ACC112 (cell line): Measurements from ENCODE around the gene PPM1B.
"Not testable (repeated sequence)": the region's sequence is repeated elsewhere in the genome, so short reads cannot be mapped to it uniquely, and the experiment has no call there.

Source experiments
- H2AFZ ChIP-seq: fragments of 200-600 bp; sonication (generic); one replicate; pipeline ENCODE4 v1.6.0; 2017; ENCODE audit warnings: antibody characterized with exemption, low read length; ENCODE audit not compliant: unreplicated experiment
- H3K27ac ChIP-seq: fragments of 200-600 bp; sonication (generic); 2 replicates; pipeline ENCODE4 v1.5.1; 2014; ENCODE audit warnings: low read depth, mild to moderate bottlenecking, antibody characterized with exemption, low read length, moderate library complexity
- H3K27me3 ChIP-seq: fragments of 200-600 bp; sonication (generic); 2 replicates; pipeline ENCODE4 v1.6.1; 2014; ENCODE audit warnings: mild to moderate bottlenecking, antibody characterized with exemption, low read length, moderate library complexity, mixed read lengths; ENCODE audit not compliant: insufficient read depth
- H3K36me3 ChIP-seq: fragments of 200-600 bp; sonication (generic); 2 replicates; pipeline ENCODE4 v1.6.1; 2016; ENCODE audit warnings: mild to moderate bottlenecking, antibody characterized with exemption, low read length, moderate library complexity, mixed read lengths; ENCODE audit not compliant: insufficient read depth
- H3K4me1 ChIP-seq: fragments of 200-600 bp; sonication (generic); one replicate; pipeline ENCODE4 v1.6.1; 2016; ENCODE audit warnings: low read length, mixed read lengths; ENCODE audit not compliant: insufficient read depth, unreplicated experiment, control insufficient read depth
- H3K4me3 ChIP-seq: fragments of 200-600 bp; sonication (generic); 2 replicates; pipeline ENCODE4 v1.5.1; 2014; ENCODE audit warnings: mild to moderate bottlenecking, low read depth, low read length
- H3K79me2 ChIP-seq: fragments of 200-600 bp; sonication (generic); one replicate; pipeline ENCODE4 v1.6.0; 2016; ENCODE audit warnings: low read length; ENCODE audit not compliant: control insufficient read depth, unreplicated experiment, insufficient read depth

PPM1B gene

GRCh38 chr2:44155666-44156446, 12.8 kb upstream of the PPM1B start:
- no peaks in the 10 kb centered on the region for H3K4me1 ChIP-seq
- H2AFZ ChIP-seq, result no peak overlapping the region
- H3K4me3 ChIP-seq, result no peak overlapping the region
- H3K79me2 ChIP-seq, result no peaks in the 10 kb centered on the region
- H3K36me3 ChIP-seq, result no peaks in the 10 kb centered on the region
- no peaks in the 10 kb centered on the region for H3K27me3 ChIP-seq
- H3K27ac ChIP-seq, result no peak overlapping the region

- Histone ChIP-seq H3K27me3 (no peaks in the 10 kb centered on the region), H2AFZ (no peak overlapping the region), H3K36me3 (no peaks in the 10 kb centered on the region), H3K4me1 (peaks cover 4% of the 10 kb centered on the region), H3K27ac (no peak overlapping the region), H3K4me3 (no peak overlapping the region), H3K79me2 (no peaks in the 10 kb centered on the region)
Observed at GRCh38 chr2:44163777-44164176, 4.9 kb upstream of the PPM1B start.

- Histone ChIP-seq H2AFZ (no peak overlapping the region), H3K27ac (no peak overlapping the region), H3K4me3 (no peak overlapping the region), H3K27me3 (no peaks in the 10 kb centered on the region), H3K4me1 (peaks cover 4% of the 10 kb centered on the region), H3K36me3 (no peaks in the 10 kb centered on the region), H3K79me2 (peaks cover 7% of the 10 kb centered on the region)
Observed at GRCh38 chr2:44164617-44165016, 4.1 kb upstream of the PPM1B start.

DNA sequence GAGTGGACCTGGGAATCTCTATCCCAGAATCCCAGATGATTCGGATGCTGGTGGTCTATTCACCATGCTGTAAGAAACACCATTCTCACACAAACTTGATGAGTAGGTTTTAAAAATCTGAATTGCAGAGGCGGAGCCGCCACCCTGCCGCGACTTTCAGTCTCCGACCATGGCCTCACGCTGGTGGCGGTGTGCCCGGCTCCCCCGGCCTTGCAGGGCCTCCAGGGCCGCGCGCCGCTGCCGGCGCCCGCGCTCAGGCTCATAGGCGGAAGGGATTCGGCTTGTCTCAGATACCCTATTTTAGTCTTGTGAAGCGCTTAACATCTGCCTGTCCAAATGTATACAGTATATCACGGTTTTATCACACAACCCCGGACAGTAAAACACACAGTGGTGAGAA, 2.6 kb upstream of the PPM1B start:
- Histone ChIP-seq H3K4me3 (no peak overlapping the region), H3K79me2 (peaks cover 22% of the 10 kb centered on the region), H3K27me3 (no peaks in the 10 kb centered on the region), H3K36me3 (no peaks in the 10 kb centered on the region), H2AFZ (no peak overlapping the region), H3K27ac (no peak overlapping the region), H3K4me1 (peaks cover 4% of the 10 kb centered on the region)

GRCh38 chr2:44167311-44167907, 1.3 kb upstream of the PPM1B start:
- H3K27me3 ChIP-seq, result no peaks in the 10 kb centered on the region
- H3K27ac ChIP-seq, result peak overlapping the region; percentile 90
- peak overlapping the region; percentile 80 for H3K4me3 ChIP-seq
- H3K36me3 ChIP-seq, result no peaks in the 10 kb centered on the region
- peaks cover 16% of the 10 kb centered on the region for H3K4me1 ChIP-seq
- H2AFZ ChIP-seq, result peak overlapping the region; percentile 73
- H3K79me2 ChIP-seq, result peaks cover 35% of the 10 kb centered on the region

DNA sequence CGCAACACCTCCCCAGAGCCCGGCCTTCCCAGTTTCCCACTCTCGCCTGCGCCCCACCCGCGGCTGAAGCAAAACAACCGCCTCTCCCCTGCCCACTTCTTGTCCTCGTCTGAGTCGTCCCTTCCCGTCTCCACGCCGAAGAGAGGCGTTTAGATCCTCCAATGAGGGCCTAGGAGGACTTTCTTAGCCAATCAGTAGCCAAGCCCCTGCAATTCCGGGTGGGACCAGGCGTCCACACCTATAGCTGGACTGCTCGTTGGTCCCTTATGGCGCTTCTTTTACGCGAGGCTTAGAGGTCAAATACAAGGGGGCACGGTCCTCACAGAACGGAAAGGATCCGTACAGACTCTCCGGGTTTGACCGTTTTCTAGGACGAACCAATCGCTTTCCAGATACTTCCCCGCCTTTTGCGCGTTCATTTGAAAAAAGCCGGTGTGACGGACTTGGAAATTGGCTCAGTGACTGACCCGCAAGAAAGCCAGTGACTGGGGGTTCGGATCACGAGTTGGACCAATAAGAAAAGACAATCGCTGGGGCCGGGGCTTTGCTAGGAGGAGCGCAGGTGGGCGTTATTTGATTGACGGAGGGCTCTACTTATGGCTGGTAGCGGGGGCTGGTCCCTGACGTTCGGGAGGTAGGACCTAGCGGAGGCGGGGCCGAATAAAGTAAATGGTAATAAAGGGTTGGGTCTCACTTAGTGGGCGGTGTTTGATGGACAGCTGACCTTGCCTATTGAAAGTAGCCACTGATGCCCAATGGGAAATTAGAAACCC, 581 bp upstream of the PPM1B start:
- Histone ChIP-seq H3K27me3 (no peaks in the 10 kb centered on the region), H3K36me3 (no peaks in the 10 kb centered on the region), H3K27ac (peak overlapping the region; percentile 90), H3K79me2 (peaks cover 42% of the 10 kb centered on the region), H3K4me3 (peak overlapping the region; percentile 80), H2AFZ (peak overlapping the region; percentile 73), H3K4me1 (peaks cover 18% of the 10 kb centered on the region)

GRCh38 chr2:44169155-44169898, 652 bp downstream of the PPM1B start:
- peak overlapping the region; percentile 56 for H2AFZ ChIP-seq
- peaks cover 52% of the 10 kb centered on the region for H3K79me2 ChIP-seq
- peaks cover 18% of the 10 kb centered on the region for H3K4me1 ChIP-seq
- peak overlapping the region; percentile 92 for H3K4me3 ChIP-seq
- H3K27ac ChIP-seq, result peak overlapping the region; percentile 48
- no peaks in the 10 kb centered on the region for H3K36me3 ChIP-seq
- H3K27me3 ChIP-seq, result no peaks in the 10 kb centered on the region

GRCh38 chr2:44170311-44170717, 1.6 kb downstream of the PPM1B start:
- peak overlapping the region; percentile 92 for H3K4me3 ChIP-seq
- peaks cover 62% of the 10 kb centered on the region for H3K79me2 ChIP-seq
- no peaks in the 10 kb centered on the region for H3K36me3 ChIP-seq
- H3K4me1 ChIP-seq, result peaks cover 18% of the 10 kb centered on the region
- H2AFZ ChIP-seq, result no peak overlapping the region
- H3K27me3 ChIP-seq, result no peaks in the 10 kb centered on the region
- H3K27ac ChIP-seq, result peak overlapping the region; percentile 48

- H3K4me3 ChIP-seq, result peak overlapping the region; percentile 92
- no peak overlapping the region for H2AFZ ChIP-seq
- peaks cover 68% of the 10 kb centered on the region for H3K79me2 ChIP-seq
- H3K27ac ChIP-seq, result peak overlapping the region; percentile 48
- no peaks in the 10 kb centered on the region for H3K27me3 ChIP-seq
- peaks cover 20% of the 10 kb centered on the region for H3K4me1 ChIP-seq
- no peaks in the 10 kb centered on the region for H3K36me3 ChIP-seq
Observed at GRCh38 chr2:44171018-44171417, 2.3 kb downstream of the PPM1B start.

DNA sequence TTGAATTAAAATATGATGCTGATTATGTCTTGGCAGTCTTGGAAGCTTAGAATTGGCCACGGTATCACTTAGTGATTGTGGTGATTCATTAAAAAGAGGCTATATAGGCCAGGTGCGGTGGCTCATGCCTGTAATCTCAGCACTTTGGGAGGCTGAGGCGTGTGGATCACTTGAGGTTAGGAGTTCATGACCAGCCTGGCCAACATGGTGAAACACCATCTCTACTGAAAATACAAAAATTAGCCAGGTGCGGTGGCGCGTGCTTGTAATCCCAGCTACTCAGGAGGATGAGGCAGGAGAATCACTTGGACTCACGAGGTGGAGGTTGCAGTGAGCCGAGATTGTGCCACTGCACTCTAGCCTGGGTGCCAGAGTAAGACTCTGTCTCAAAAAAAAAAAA, 2.8 kb downstream of the PPM1B start:
- H3K27ac ChIP-seq, result peak overlapping the region; percentile 48
- peaks cover 24% of the 10 kb centered on the region for H3K4me1 ChIP-seq
- H3K79me2 ChIP-seq, result peaks cover 72% of the 10 kb centered on the region
- not testable (repeated sequence) for H3K27me3 ChIP-seq, H2AFZ ChIP-seq, H3K36me3 ChIP-seq
- peak overlapping the region; percentile 92 for H3K4me3 ChIP-seq
